Stimulated activated CD4-positive, alpha-beta T cell treated with anti-CD3 and anti-CD28 coated beads, Interleukin-1b, Interleukin-23, amount 100 ng/mL, for 4 hours (primary cell): ENCODE measurements around the gene SLC66A1.
"Not testable (repeated sequence)": the region's sequence is repeated elsewhere in the genome, so short reads cannot be mapped to it uniquely, and the experiment has no call there.

Source experiments
- DNase-seq, 2 donors: peaks; one replicate each; pipeline ENCODE4 v3.0.0-alpha.2; 2020; ENCODE audit warnings: low read depth in 2 of 2

SLC66A1 gene, protein sequence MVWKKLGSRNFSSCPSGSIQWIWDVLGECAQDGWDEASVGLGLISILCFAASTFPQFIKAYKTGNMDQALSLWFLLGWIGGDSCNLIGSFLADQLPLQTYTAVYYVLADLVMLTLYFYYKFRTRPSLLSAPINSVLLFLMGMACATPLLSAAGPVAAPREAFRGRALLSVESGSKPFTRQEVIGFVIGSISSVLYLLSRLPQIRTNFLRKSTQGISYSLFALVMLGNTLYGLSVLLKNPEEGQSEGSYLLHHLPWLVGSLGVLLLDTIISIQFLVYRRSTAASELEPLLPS

DNA sequence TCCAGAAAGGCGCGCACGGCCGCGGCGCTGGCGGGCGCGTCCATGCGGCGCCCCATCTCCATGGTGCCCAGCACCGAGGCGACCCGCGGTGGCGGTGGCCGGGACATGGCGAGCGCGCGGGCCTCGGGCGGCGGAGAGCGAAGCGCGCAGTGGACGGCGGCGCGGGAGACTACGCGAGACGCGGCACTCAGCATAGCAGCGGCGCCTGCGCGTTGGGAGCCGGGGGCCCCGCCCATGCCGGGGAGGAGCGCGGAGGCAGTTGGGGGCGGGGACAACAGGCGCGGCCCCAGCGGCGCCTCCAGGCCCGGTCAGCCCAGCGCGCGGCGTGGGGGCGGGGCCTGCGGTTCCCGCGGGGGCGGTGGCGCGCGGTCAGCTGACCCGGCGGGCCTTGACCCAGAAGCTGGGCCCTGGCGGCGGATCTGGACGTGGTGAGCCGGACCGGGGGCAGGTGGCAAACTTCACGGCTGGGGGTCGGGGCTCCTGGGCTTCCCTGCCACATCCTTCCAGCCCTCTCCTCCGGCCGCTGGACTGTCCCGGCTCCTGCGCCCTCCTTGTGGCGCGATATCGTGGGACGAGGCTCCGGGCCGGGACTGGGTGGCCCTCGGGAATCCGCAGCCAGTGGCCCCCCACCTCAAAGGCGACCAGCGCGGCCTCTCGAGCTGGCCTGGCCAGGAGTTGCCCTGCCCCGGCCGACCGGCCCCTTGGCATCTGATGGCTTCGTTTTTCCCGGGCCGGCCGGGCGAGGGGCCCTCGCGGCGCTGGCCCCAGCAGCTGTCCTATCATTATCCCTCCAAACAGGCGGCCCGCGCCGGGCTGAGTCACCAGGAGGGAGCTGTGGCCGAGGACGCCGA, at the start of gene SLC66A1, which contains the start of gene AKR7A2:
TSS of gene SLC66A1 (plus strand) at position 396 of the 851 bp plus-strand sequence. CDS start 5,352 bp downstream, outside the sequence.
TSS of gene AKR7A2 (minus strand) at position 214 of the 851 bp plus-strand sequence. CDS start at position 194, 20 bp downstream.
- DNase-seq, result peak; percentile 85 to 89

DNA sequence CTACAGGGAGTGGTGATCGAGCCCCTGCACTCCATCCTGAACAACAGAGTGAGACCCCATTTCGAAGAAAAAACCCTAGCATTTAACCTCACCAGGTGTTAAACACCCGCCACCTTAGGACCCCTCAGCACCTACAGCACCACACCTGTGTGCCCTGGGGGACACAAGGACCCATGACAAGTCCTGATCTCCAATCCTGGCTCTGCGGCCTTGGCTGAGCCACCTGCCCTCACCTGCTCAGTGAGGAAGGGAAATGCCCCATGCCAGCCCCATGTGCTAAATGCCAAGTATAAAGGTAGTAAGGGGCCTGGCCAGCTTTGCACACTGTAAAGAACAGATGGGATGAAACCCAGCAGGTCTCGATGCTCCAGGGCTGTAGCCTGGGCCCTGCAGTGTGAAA, 49.4 kb upstream of the SLC66A1 start:
- DNase-seq, result no peak

DNA sequence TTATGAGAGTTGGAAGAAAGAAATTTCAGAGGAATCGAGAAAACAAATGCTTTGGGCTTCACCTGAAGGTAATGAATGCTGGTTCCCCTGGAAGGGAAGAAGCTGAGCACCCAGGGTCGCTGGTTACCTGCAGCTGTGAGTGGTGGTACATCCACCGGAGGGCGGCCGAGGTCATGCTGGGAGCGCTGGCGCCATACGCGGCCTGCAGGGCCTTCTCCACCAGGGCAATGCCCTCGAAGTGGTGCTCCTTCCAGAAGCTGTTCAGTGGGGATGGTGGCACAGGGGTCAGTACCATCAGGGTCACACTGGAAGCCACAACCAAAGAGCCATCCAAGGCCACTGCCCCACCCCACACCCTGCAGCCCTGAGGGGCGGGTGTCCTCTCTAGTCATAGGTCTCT, 43.7 kb upstream of the SLC66A1 start:
- DNase-seq, result no peak

DNA sequence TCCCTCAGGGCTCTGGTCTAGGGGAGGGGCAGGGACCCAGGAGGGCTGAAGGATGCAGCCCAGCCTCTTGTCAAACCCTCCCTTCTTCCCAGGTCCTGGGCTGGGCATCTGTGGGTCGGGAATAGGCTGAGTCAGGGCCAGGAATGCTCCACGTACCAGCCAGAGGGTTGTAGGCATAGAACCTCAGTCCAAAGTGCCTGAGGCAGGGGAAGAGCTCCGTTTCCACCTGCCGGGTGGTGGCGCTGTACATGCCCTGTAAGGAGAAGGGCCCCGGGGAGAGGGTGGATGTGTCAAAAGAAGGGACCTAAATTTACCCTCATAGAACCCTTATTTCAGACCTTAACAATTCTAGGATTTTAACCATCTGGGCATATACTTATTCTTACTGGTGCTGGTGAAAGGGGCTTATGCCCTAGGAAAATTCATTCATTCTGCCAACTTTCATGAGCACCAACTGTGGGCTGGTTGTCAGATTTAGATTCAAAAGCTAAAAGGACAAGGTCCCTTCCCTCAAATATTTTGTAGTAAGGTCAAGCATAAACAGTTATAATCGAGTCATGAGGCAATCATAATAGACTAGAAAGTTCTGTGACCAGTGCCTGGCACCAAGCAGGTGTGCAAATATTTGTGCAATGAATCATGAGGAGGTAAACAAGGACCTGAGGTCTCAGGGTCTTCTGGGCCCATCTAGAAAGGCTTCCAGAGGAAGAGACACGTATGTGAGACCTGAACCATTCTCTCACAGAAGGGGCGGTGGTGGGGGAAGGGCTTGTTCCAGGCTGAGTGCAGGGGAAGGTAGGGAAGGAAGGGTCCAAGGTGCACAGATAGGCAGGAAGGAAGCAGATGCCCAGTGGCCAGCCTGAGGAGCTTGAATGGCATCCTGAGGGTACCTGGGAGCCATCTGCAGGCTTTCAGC, 42.4 kb upstream of the SLC66A1 start:
- not testable (repeated sequence) for DNase-seq

DNA sequence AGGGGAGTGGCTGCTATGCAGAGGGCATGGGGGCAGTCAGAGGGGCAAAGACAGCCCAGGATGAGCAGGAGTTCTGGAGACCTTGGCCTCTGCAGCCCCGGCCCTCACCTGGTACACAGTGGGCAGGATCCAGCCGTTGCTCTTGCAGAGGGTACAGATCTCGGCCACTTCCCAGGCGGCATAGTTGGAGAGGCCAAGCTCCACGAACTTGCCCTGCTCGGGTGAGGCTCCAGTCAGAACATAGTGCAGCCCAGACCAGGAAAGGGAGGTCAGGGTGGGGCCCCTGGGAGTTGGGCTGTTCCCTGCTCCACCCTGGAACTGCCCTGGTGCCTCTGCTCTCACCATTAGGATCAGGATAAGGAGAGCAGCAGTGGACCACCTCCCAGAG, 41.8 kb upstream of the SLC66A1 start:
- not testable (repeated sequence) for DNase-seq

DNA sequence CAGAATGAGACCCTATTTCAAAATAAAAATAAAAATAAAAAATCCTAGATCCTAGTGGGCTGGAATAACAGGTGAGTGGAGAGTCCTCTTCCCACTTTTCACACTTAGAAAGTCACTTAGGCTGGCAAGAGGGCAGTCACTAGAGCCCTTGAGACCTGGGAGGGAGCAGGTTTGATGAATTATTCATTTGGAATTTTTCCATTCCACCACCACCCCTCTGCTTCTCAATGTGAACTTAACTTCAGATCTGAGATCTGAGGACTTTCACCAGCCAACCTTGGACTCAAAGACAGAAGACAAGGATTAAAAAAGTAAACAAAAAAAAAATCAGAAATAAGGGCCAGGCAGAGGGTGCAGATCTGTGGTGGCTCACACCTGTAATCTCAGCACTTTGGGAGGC, 40.1 kb upstream of the SLC66A1 start:
- no peak for DNase-seq

DNA sequence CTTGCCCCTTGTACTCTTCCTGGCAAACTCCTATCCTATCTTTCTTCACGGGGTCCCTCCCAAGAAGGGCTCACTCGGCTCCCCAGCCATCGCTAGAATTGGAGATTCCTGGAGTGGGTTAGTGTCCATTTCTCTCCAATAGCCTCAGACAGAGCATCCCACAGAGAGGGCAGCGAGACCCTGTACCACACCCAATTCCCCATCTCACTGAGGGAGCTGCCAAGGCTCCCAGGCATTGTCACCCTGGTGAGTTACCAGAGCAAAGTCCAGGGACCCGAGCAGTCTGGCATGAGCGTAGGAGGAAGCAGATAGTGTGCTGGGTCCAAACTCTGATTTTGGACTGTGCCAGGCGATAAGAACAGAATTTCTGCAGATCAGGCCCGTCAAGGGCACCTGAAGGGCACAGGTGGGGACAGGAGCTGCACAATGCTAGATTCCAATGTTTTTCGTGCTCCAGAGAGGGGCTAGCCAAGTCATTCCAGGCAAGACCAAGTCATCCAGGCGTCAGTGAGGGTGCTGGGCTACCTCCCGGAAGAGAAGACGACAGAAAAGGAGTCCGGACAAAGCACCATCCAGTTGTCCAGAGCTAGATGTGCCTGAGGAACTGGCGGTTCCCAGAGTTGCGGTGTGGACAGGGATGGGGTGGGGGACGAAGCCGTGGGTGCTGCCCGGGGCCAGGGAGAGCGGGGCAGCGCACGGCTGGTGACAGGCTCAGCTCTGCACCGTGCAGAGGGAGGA, 38.9 kb upstream of the SLC66A1 start:
- no peak for DNase-seq

DNA sequence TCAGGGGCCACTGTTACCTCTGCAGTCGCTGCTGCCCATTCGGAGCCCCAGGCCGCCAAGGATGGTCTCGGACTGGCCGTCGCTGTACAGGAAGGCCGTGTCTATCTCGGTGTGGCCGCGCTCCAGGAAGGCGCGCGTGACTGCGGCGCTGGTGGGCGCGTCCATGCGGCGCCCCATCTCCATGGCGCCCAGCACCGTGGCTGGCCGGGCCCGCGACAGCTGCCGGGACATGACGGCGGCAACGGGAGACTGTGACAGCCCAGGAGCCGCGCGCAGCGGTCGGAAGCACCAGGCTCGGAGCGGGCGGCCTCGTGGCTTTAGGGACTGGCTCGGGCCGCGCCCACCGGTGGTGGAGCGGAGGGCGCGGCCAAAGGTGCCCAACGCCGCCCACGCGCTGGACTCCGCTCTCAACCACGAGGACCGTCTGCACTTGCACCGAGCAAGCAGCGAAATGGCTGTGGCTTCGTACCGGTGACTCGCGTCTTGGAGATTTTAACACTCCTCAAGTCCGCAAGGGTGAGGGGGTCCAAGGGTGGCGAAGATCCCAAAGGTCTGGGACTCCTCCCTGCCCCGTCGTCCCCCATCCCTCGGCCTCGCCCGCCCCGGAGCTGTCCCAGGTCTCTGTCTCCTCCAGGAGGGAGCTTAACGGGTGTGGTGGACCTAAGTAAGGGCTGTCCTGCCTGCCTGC, 38.1 kb upstream of the SLC66A1 start:
- DNase-seq, result not testable (repeated sequence)

DNA sequence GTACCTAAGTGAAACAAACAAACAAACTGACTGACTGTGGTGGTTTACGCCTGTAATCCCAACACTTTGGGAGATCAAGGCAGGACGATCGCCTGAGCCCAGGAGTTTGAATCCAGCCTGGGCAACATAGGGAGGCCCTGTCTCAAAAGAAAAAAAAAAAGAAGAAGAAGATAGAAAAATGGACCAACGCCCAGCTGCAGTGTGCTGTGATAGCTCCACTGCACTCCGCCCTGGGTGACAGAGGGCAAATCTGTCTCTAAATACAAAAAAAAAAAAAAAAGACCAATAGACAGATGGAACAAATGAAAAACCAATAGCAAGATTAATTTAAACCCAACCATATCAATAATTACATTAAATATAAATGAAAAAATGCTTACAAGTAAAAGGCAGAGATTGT, 37.5 kb upstream of the SLC66A1 start:
- no peak for DNase-seq

DNA sequence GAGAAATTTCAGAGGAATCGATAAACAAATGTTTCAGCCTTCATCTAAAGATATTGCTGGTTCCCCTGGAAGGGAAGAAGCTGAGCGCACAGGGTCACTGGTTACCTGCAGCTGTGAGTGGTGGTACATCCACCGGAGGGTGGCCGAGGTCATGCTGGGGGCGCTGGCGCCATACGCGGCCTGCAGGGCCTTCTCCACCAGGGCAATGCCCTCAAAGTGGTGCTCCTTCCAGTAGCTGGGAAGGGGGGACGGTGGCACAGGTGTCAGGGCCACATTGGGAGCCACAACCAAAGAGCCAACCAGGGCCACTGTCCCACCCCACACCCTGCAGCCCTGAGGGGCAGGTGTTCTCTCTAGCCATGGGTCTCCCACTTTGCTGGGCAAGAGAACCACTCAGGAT, 28.2 kb upstream of the SLC66A1 start:
- DNase-seq, result no peak

DNA sequence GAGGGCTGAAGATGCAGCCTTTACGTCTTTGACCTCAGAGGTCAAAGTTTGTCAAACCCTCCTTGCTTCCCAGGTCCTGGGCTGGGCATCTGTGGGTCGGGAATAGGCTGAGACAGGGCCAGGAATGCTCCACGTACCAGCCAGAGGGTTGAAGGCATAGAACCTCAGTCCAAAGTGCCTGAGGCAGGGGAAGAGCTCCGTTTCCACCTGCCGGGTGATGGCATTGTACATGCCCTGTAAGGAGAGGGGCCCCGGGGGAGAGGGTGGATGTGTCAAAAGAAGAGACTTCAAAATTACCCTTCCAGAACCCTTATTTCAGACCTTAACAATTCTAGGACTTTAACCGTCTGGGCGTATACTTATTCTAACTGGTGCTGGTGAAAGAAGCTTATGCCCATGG, 27.2 kb upstream of the SLC66A1 start:
- no peak for DNase-seq

DNA sequence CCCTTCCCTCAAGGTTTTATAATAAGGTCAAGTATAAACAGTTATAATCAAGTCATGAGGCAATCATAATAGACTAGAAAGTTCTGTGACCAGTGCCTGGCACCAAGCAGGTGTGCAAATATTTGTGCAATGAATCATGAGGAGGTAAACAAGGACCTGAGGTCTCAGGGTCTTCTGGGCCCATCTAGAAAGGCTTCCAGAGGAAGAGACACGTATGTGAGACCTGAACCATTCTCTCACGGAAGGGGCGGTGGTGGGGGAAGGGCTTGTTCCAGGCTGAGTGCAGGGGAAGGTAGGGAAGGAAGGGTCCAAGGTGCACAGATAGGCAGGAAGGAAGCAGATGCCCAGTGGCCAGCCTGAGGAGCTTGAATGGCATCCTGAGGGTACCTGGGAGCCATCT, 26.8 kb upstream of the SLC66A1 start:
- DNase-seq, result not testable (repeated sequence)

DNA sequence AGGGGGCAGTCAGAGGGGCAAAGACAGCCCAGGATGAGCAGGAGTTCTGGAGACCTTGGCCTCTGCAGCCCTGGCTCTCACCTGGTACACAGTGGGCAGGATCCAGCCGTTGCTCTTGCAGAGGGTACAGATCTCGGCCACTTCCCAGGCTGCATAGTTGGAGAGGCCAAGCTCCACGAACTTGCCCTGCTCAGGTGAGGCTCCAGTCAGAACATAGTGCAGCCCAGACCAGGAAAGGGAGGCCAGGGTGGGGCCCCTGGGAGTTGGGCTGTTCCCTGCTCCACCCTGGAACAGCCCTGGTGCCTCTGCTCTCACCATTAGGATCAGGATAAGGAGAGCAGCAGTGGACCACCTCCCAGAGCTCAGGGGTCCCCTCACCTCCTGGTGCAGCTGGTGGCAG, 26.3 kb upstream of the SLC66A1 start:
- not testable (repeated sequence) for DNase-seq

DNA sequence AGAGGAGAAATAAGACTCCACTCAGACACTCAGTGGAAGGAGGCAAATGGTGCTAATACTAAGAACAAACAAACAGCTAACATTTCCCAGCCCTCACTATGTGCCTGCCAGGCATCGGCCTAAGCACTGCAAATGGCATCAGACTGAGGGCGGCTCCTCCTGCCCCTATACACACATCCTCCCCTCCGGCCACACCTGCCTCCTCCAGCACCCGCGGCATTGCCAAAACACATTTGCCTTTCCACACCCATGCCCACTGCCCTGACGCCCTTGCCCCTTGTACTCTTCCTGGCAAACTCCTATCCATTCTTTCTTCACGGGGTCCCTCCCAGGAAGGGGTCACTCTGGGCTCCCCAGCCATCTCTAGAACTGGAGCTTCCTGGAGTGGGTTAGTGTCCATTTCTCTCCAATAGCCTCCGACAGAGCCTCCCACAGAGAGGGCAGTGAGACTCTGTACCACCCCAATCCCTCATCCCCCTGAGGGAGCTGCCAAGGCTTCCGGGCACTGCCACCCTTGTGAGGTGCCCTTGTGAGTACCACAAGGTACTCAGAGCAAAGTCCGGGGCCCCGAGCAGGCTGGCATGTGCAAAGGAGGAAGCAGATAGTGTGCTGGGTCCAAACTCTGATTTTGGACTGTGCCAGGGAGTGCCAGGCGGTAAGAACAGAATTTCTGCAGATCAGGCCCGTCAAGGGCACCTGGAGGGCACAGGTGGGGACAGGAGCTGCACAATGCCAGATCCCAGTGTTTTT, 24.5 kb upstream of the SLC66A1 start:
- no peak for DNase-seq

DNA sequence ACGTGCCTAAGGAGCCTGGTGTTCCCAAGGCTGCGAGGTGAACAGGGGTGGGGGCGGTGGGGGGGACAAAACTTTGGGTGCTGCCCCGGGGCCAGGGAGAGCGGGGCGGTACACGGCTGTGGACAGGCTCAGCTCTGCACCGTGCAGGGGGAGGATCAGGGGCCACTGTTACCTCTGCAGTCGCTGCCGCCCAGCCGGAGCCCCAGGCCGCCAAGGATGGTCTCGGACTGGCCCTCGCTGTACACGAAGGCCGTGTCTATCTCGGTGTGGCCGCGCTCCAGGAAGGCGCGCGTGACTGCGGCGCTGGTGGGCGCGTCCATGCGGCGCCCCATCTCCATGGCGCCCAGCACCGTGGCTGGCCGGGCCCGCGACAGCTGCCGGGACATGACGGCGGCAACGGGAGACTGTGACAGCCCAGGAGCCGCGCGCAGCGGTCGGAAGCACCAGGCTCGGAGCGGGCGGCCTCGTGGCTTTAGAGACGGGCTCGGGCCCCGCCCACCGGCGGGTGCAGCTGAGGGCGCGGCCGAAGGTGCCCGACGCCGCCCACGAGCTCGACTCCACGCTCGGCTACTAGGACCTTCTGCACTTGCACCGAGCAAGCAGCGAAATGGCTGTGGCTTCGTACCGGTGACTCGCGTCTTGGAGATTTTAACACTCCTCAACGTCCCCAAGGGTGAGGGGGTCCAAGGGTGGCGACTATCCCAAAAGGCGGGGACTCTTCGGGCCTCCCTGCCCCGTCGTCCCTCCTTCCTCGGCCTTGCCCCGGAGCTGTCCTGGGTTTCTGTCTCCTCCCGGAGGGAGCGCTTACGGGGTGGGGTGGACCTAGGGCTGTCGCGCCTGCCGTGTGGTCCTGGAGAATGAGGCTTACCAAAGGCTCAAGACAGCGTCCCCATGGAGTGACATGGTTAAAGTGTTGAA, 23.5 kb upstream of the SLC66A1 start, which contains the start of gene AKR7A3:
TSS of gene AKR7A3 (minus strand) at position 447 of the 918 bp plus-strand sequence. CDS start at position 386, 61 bp downstream.
- DNase-seq, result peak; percentile 36 to 57

DNA sequence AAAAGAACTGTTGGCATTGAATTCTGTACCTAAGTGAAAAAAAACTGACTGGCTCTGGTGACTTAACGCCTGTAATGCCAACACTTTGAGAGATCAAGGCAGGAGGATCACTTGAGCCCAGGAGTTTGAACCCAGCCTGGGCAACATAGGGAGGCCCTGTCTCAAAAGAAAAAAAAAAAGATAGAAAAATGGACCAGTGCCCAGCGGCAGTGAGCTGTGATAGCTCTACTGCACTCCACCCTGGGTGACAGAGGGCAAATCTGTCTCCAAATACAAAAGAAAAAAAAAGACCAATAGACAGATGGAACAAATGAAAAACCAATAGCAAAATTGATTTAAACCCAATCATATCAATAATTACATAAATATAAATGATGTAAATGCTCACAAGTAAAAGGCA, 22.9 kb upstream of the SLC66A1 start:
- DNase-seq, result no peak

DNA sequence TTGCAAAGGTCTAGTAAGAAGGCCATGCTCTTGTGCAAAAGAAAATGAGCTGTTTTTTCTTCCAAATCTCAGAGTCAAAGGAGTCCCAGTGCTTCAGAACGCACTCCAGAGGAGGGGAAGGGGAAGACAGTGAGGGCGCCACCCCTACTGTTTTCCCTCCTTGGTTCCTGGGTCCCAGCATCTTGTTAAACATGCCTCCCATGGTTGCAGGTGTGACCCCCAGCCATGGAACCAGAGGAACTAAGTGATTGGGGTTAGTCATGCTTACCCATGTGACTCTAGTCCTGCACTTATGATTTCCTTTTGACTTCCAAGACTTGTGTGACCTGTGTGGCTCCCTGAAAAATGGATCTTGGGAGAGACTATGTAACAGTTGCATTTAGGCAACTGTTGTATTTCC, 17.5 kb upstream of the SLC66A1 start:
- DNase-seq, result no peak

DNA sequence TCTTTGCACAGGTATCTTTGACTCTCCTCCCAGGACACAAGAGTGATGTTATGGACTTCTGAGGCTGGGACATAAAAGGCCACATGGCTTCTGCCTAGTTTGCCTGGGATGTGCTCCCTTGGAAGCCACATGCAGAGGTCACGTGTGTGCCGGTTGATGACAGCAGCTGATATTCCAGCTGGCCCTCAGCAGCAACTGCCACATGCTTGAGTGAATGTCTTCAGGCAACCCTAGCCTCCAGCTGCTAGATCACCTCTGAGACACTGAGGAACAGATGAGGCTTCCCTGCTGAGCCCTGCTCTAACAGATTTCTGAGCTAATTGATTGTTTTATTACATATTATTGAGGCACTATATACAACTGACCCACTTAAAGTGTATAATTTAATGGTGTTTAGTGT, 11.9 kb upstream of the SLC66A1 start:
- DNase-seq, result no peak

DNA sequence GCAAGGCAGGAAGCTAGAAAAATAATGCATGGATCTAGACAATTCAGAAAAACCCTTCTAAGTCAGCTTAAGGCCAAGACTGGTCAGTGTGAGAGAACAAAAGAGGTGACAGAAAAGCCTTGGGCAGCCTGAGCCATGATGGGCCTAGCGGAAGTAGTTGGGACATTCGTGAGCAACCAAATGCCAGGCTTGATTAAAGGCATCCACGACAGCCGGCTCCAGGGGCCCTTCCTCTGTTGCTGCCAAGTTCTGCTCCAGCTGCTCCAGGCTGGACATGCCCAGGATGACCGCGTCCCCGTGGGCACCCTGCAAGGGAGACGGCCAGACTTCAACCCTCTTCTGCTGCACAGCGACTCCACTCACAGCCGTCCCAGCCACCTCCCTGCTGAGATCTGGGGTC, 8.0 kb upstream of the SLC66A1 start:
- DNase-seq, result not testable (repeated sequence)
